ENCODE data around the gene THSD4.
A peak's percentile ranks its signal among the peaks of the same experiment; 100 is the strongest.

The THSD4 gene

GRCh38 chr15:71114887-71115566 is at the start of gene THSD4:
Gene THSD4, plus strand, starts transcription at chr15:71115471.
- DNase-seq, result peak; percentile 52

GRCh38 chr15:71066983-71067382 is 48.3 kb upstream of the THSD4 start:
- DNase-seq, result no peak

- no peak for DNase-seq
Observed at GRCh38 chr15:71069693-71070092, 45.6 kb upstream of the THSD4 start.

- no peak for DNase-seq
Observed at GRCh38 chr15:71071529-71071928, 43.7 kb upstream of the THSD4 start.

- no peak for DNase-seq
Observed at GRCh38 chr15:71072423-71072822, 42.8 kb upstream of the THSD4 start.

- no peak for DNase-seq
Observed at GRCh38 chr15:71078506-71079207, 36.6 kb upstream of the THSD4 start.

- DNase-seq, result no peak
Observed at GRCh38 chr15:71079208-71080044, 35.8 kb upstream of the THSD4 start.

- no peak for DNase-seq
Observed at GRCh38 chr15:71080166-71080565, 35.1 kb upstream of the THSD4 start.

GRCh38 chr15:71080705-71081104 is 34.6 kb upstream of the THSD4 start:
- no peak for DNase-seq

- DNase-seq, result no peak
Observed at GRCh38 chr15:71082803-71083202, 32.5 kb upstream of the THSD4 start.

GRCh38 chr15:71083349-71083748 is 31.9 kb upstream of the THSD4 start:
- no peak for DNase-seq

GRCh38 chr15:71084264-71084663 is 31.0 kb upstream of the THSD4 start:
- no peak for DNase-seq

- DNase-seq, result no peak
Observed at GRCh38 chr15:71085809-71086208, 29.5 kb upstream of the THSD4 start.

GRCh38 chr15:71088155-71088554 is 27.1 kb upstream of the THSD4 start:
- DNase-seq, result no peak

- no peak for DNase-seq
Observed at GRCh38 chr15:71088683-71089082, 26.6 kb upstream of the THSD4 start.

- DNase-seq, result no peak
Observed at GRCh38 chr15:71089801-71090200, 25.5 kb upstream of the THSD4 start.

GRCh38 chr15:71091601-71092000 is 23.7 kb upstream of the THSD4 start:
- DNase-seq, result no peak

- DNase-seq, result no peak
Observed at GRCh38 chr15:71092056-71092600, 23.1 kb upstream of the THSD4 start.

- DNase-seq, result no peak
Observed at GRCh38 chr15:71093054-71094024, 21.9 kb upstream of the THSD4 start.

GRCh38 chr15:71094137-71094536 is 21.1 kb upstream of the THSD4 start:
- no peak for DNase-seq

GRCh38 chr15:71096676-71097075 is 18.6 kb upstream of the THSD4 start:
- DNase-seq, result no peak

- no peak for DNase-seq
Observed at GRCh38 chr15:71097890-71098289, 17.4 kb upstream of the THSD4 start.

All from GOT3 (cell line).